Hepatocyte (in vitro differentiated cells): Measurements from ENCODE around the gene BEAN1.

ENCODE experiments used
- EZH2phosphoT487 ChIP-seq: fragments of 200-600 bp; sonication (generic); IDR thresholded peaks from one replicate; pipeline ENCODE4 v1.6.1; 2018; ENCODE audit warnings: antibody characterized with exemption, mild to moderate bottlenecking, low read depth, moderate library complexity; ENCODE audit not compliant: unreplicated experiment, severe bottlenecking
- TF ChIP-seq, protein P1 (sequence below): fragments of 200-600 bp; sonication (generic); IDR thresholded peaks from 2 replicates; pipeline ENCODE4 v1.5.1; 2016; ENCODE audit warnings: antibody characterized with exemption, mild to moderate bottlenecking; ENCODE audit not compliant: poor library complexity

DNA sequence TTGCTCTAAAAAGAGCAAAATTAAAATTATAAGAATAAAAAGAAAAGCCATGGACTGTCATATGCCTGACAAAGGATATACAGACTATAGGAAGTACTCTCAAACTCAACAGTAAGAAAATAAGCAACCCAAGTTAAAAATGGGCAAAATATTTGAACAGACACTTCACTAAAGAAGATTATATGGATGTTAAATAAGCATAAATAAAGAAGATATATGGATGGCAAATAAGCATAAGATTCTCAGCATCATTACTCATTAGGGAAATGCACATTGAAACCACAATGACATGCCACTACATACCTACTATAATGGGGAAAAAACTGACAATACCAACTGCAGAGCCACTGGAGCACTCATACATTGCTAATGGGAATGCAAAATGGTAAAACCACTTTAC lies 14.9 kb upstream of the BEAN1 start:
- TF ChIP-seq, protein P1, sequence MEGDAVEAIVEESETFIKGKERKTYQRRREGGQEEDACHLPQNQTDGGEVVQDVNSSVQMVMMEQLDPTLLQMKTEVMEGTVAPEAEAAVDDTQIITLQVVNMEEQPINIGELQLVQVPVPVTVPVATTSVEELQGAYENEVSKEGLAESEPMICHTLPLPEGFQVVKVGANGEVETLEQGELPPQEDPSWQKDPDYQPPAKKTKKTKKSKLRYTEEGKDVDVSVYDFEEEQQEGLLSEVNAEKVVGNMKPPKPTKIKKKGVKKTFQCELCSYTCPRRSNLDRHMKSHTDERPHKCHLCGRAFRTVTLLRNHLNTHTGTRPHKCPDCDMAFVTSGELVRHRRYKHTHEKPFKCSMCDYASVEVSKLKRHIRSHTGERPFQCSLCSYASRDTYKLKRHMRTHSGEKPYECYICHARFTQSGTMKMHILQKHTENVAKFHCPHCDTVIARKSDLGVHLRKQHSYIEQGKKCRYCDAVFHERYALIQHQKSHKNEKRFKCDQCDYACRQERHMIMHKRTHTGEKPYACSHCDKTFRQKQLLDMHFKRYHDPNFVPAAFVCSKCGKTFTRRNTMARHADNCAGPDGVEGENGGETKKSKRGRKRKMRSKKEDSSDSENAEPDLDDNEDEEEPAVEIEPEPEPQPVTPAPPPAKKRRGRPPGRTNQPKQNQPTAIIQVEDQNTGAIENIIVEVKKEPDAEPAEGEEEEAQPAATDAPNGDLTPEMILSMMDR: no peak
- no peak for TF ChIP-seq EZH2phosphoT487
